Kidney epithelial cell (primary cell): ENCODE measurements around the gene TMEM100. TPM values are rescaled to one million over a fixed set of nuclear protein-coding genes. Genes with fewer than 3 reads are reported as not detected.

Experiments used
- DNase-seq: peaks from one replicate; pipeline ENCODE4 v3.0.0-alpha.2; 2010; ENCODE audit warnings: low read depth
- H3K27me3 ChIP-seq: 2 replicates; pipeline ENCODE4 v1.6.0; 2011; ENCODE audit warnings: low read length; ENCODE audit not compliant: control insufficient read depth, insufficient read depth
- H3K36me3 ChIP-seq: 2 replicates; pipeline ENCODE4 v1.5.1; 2011; ENCODE audit warnings: low read length; ENCODE audit not compliant: control insufficient read depth, insufficient read depth
- H3K4me3 ChIP-seq: 2 replicates; pipeline ENCODE4 v1.5.1; 2011; ENCODE audit warnings: low read depth, mild to moderate bottlenecking, control low read depth, low read length
- total RNA-seq: library from RNA; depleted of rRNA; stranded (reverse); fragments of >200 nt; gene quantifications from 2 replicates; pipeline ENCODE4 v1.2.3, GENCODE V29; 2015
- TF ChIP-seq, protein P1 (sequence below): IDR thresholded peaks from 2 replicates; pipeline ENCODE4 v1.5.1; 2011; ENCODE audit warnings: mild to moderate bottlenecking, moderate library complexity, low read length, control low read depth, inconsistent platforms; ENCODE audit not compliant: insufficient read depth, poor library complexity, severe bottlenecking

TMEM100 gene
- total RNA-seq, 1 donor from 2014 or later: not detected

DNA sequence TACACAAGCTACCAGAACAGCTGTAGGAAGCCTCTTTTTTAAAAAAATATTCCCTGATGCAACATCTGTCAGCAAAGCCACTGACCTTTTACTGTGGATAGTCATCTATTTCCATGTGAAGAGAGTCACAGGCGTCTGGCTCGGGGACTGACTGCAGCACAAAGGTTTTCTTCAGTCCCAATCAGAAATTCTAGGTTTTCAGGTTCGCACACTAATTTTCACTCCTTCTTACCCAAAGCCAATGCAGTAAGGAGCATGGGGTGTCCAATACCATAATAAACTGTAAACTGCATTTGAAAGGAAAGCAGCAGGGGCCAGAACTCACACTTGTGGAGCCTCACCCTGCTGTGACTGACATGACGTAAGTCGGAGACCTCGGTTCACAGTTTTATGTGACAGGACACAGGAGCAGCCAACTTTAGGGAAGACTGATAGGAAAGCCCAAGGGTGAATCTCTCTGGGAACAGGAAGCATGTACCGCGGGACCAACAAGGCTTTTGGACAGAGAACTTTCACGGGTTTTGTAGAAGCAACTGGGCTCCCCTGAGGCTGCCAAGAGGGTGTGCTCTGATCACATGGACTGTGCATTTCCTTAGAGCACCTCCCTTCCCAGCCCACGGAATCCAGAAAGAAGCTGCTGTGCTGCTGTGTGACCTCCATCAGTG lies 9.1 kb upstream of the TMEM100 start:
- H3K27me3 ChIP-seq: no peaks in the 10 kb centered on the region
- H3K4me3 ChIP-seq: no peak overlapping the region
- TF ChIP-seq, protein P1, sequence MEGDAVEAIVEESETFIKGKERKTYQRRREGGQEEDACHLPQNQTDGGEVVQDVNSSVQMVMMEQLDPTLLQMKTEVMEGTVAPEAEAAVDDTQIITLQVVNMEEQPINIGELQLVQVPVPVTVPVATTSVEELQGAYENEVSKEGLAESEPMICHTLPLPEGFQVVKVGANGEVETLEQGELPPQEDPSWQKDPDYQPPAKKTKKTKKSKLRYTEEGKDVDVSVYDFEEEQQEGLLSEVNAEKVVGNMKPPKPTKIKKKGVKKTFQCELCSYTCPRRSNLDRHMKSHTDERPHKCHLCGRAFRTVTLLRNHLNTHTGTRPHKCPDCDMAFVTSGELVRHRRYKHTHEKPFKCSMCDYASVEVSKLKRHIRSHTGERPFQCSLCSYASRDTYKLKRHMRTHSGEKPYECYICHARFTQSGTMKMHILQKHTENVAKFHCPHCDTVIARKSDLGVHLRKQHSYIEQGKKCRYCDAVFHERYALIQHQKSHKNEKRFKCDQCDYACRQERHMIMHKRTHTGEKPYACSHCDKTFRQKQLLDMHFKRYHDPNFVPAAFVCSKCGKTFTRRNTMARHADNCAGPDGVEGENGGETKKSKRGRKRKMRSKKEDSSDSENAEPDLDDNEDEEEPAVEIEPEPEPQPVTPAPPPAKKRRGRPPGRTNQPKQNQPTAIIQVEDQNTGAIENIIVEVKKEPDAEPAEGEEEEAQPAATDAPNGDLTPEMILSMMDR: no peak
- H3K36me3 ChIP-seq: no peaks in the 10 kb centered on the region
- DNase-seq: no peak

DNA sequence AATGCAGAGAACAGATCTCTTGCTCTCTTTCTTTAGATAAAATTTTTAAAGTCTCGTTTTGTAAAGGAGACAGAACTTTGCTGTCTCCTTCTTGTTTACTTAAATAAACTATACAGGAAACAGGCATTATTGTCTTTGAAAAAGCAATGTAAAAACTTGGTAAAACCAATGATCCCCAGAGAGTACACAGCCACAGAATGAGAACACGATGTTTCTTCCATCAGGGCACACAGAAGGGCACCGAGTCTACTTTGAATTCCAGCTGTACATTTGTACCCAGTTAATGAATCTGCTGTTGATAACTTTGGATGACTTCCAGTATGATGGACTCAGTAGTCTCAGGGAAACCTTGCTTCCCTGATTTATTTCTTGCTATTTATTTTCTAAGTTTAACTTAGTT lies 8.1 kb upstream of the TMEM100 start:
- no peak for DNase-seq
- H3K27me3 ChIP-seq: no peaks in the 10 kb centered on the region
- H3K36me3 ChIP-seq: no peaks in the 10 kb centered on the region
- no peak overlapping the region for H3K4me3 ChIP-seq
- TF ChIP-seq, protein P1: no peak

DNA sequence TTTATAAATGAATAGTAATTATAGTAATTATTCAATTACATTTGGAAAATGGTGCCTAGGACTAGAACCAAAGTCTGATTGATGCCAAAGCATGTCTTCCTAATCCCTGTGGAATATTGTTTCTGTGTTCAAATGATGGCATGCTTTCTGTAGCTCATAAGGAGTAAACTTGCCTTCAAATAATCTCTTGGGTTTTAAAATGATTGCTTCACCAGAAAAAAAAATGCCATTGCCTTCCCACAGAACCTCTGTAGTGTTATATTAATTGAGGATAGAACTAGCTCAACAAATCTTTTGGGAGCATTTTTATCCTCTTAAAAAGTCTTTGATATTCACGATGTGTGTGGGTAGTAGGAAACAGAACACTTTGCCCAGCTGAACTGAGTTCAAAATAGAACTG lies 7.7 kb upstream of the TMEM100 start:
- Histone ChIP-seq H3K4me3 (no peak overlapping the region), H3K36me3 (no peaks in the 10 kb centered on the region), H3K27me3 (no peaks in the 10 kb centered on the region)
- no peak for DNase-seq
- TF ChIP-seq, protein P1: no peak

DNA sequence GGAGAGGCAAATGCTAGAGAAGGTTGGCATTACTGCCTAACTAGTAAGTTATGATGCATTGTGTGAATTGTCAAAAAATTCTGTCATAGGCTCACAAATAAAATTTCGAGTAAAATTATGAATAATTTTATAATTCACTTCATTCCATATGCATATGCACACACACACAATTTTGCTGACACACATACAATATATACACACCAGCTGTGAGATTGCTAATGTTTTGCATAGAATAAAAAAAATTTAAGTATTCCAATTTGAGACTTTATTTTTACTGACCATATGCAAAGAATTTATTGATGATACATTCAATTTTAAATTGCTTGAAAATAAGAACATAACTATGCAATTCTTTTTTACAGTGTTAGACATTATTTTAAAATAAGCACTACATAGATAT lies 6.8 kb upstream of the TMEM100 start:
- TF ChIP-seq, protein P1: no peak
- no peak for DNase-seq
- H3K27me3 ChIP-seq: no peaks in the 10 kb centered on the region
- H3K36me3 ChIP-seq: no peaks in the 10 kb centered on the region
- no peak overlapping the region for H3K4me3 ChIP-seq

DNA sequence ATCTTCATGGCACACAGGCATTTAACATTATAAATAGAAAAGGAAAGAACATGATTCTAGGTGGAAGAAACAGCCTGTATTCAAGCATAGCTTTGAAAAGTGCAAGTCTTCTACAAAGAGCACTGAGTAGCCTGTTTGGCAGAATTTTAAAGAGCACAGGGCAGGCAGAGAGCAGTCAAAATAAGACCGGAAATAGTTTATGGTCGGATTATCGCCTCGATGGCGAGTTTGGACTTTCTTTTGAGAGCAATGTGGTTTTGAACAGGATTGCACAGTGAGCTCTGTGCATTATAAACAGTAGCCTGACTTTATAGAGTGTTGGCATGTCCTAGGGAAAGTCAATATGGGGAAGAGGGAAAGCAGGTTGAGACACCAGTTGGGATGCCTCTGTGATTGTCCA lies 6.2 kb upstream of the TMEM100 start:
- no peak for DNase-seq
- Histone ChIP-seq H3K27me3 (no peaks in the 10 kb centered on the region), H3K36me3 (no peaks in the 10 kb centered on the region), H3K4me3 (no peak overlapping the region)
- TF ChIP-seq, protein P1: no peak

DNA sequence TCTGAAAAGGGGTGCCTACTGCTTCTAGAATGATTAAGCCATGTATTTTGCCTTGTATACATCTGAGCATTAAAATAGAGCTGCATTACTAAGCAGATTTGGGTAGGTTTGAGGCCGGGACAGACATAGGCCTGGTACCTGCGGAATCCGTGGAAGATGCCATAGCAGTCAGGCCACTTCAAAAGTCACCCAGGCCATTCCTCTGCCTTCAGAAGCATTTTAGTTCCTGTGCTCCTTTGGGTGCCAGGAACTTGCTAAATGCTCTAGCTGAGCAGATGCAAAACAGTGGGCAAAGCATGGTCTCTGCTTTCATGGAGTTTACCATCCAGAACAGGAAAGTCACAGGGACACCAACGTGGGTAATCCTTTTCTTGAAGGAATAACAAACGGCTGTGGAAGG lies 5.7 kb upstream of the TMEM100 start:
- TF ChIP-seq, protein P1: no peak
- no peak overlapping the region for H3K4me3 ChIP-seq
- DNase-seq: no peak
- no peaks in the 10 kb centered on the region for H3K27me3 ChIP-seq
- no peaks in the 10 kb centered on the region for H3K36me3 ChIP-seq
